Hepatocyte (in vitro differentiated cells): ENCODE results near the gene PPP1R9A.

Source experiments
- EZH2 ChIP-seq: fragments of 200-600 bp; sonication (generic); IDR thresholded peaks from 2 replicates; pipeline ENCODE4 v1.6.1; 2016; ENCODE audit warnings: antibody characterized with exemption, mild to moderate bottlenecking, borderline replicate concordance
- EZH2phosphoT487 ChIP-seq: fragments of 200-600 bp; sonication (generic); IDR thresholded peaks from one replicate; pipeline ENCODE4 v1.6.1; 2018; ENCODE audit warnings: antibody characterized with exemption, mild to moderate bottlenecking, low read depth, moderate library complexity; ENCODE audit not compliant: unreplicated experiment, severe bottlenecking
- TF ChIP-seq, protein P1 (sequence below): fragments of 200-600 bp; sonication (generic); IDR thresholded peaks from 2 replicates; pipeline ENCODE4 v1.5.1; 2016; ENCODE audit warnings: antibody characterized with exemption, mild to moderate bottlenecking; ENCODE audit not compliant: poor library complexity

DNA sequence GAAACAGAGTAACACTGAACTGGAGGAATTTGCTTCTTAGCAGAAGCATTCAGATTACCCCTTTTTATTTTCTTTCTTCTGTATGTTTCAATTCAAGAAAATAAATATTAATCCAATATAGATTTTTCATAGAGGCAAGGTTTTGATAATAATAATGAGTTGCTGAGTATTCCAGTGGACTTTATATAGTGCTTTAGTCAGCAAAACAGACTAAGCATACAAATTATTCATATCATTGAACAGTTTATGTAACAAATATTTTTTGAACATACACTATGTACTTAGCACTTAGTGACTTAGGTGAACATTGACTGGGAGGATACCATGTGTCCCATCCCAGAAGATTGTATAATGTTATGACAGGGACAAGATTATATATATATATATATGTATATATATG, 32.0 kb downstream of the PPP1R9A start:
- TF ChIP-seq, protein P1, sequence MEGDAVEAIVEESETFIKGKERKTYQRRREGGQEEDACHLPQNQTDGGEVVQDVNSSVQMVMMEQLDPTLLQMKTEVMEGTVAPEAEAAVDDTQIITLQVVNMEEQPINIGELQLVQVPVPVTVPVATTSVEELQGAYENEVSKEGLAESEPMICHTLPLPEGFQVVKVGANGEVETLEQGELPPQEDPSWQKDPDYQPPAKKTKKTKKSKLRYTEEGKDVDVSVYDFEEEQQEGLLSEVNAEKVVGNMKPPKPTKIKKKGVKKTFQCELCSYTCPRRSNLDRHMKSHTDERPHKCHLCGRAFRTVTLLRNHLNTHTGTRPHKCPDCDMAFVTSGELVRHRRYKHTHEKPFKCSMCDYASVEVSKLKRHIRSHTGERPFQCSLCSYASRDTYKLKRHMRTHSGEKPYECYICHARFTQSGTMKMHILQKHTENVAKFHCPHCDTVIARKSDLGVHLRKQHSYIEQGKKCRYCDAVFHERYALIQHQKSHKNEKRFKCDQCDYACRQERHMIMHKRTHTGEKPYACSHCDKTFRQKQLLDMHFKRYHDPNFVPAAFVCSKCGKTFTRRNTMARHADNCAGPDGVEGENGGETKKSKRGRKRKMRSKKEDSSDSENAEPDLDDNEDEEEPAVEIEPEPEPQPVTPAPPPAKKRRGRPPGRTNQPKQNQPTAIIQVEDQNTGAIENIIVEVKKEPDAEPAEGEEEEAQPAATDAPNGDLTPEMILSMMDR: no peak
- TF ChIP-seq EZH2phosphoT487: no peak
- TF ChIP-seq EZH2: no peak
